Caco-2 (cell line): ENCODE data around the gene SV2B. TPM values are rescaled to one million over a fixed set of nuclear protein-coding genes. Genes with fewer than 3 reads are reported as not detected.

Source experiments
- BruUV-seq: library from RNA; stranded (reverse); fragments of 400-500 nt; replicated peaks from 2 replicates; lab custom pipeline; 2021; lab: Mats Ljungman, UMichigan
- CTCF ChIA-PET: fragments of 300-600 bp; sonication (Branson Sonifier 250); formaldehyde crosslinking; loops from one replicate; lab custom pipeline; 2022; ENCODE audit warnings: antibody characterized with exemption; lab: Charles Lee
- POLR2A ChIA-PET: fragments of 300-600 bp; sonication (Branson Sonifier 250); formaldehyde crosslinking; loops from one replicate; lab custom pipeline; 2022; ENCODE audit warnings: antibody characterized with exemption; lab: Charles Lee
- DNase-seq, 2 experiments: peaks; one replicate each; pipeline versions ENCODE4 v3.0.0 to v3.0.0-alpha.2; 2020 to 2022
- H3K27me3 ChIP-seq: replicated peaks from 2 replicates; pipeline ENCODE4 v1.6.0; 2011; ENCODE audit warnings: low read length; ENCODE audit not compliant: control insufficient read depth, insufficient read depth
- H3K36me3 ChIP-seq: 2 replicates; pipeline ENCODE4 v1.5.1; 2011; ENCODE audit warnings: low read length; ENCODE audit not compliant: control insufficient read depth, insufficient read depth
- H3K4me1 ChIP-seq: fragments of 250-450 bp; sonication (Bioruptor Pico); 2 replicates; pipeline ENCODE4 v1.5.1; 2020; ENCODE audit warnings: mild to moderate bottlenecking
- H3K4me3 ChIP-seq: 2 replicates; pipeline ENCODE4 v1.5.1; 2011; ENCODE audit warnings: low read depth, mild to moderate bottlenecking, control low read depth, low read length
- H3K9me3 ChIP-seq: fragments of 250-450 bp; sonication (Bioruptor Pico); 2 replicates; pipeline ENCODE4 v1.5.1; 2020; ENCODE audit warnings: mild to moderate bottlenecking, moderate library complexity
- H3K27ac Mint-ChIP-seq: one replicate; pipeline ENCODE4 v1.8.0; 2022; ENCODE audit warnings: mixed read lengths; ENCODE audit not compliant: unreplicated experiment
- H3K27me3 Mint-ChIP-seq: one replicate; pipeline ENCODE4 v1.8.0; 2022; ENCODE audit warnings: mixed read lengths; ENCODE audit not compliant: insufficient read depth, unreplicated experiment
- H3K36me3 Mint-ChIP-seq: one replicate; pipeline ENCODE4 v1.8.0; 2022; ENCODE audit warnings: mild to moderate bottlenecking, mixed read lengths; ENCODE audit not compliant: insufficient read depth, unreplicated experiment
- H3K4me1 Mint-ChIP-seq: one replicate; pipeline ENCODE4 v1.8.0; 2022; ENCODE audit warnings: low read depth, mixed read lengths; ENCODE audit not compliant: unreplicated experiment
- H3K4me3 Mint-ChIP-seq: one replicate; pipeline ENCODE4 v1.8.0; 2022; ENCODE audit warnings: mild to moderate bottlenecking, moderate library complexity, mixed read lengths; ENCODE audit not compliant: unreplicated experiment
- H3K9me3 Mint-ChIP-seq: one replicate; pipeline ENCODE4 v1.8.0; 2022; ENCODE audit warnings: mixed read lengths; ENCODE audit not compliant: unreplicated experiment
- CTCF ChIP-seq, 2 experiments: fragments of 200-600 bp in 1 of 2; IDR thresholded peaks; 1 replicate in 1 of 2; 2 replicates in 1 of 2; pipeline versions ENCODE4 v1.5.1 to v1.8.0; 2011 to 2022; ENCODE audit warnings: antibody characterized with exemption in 1 of 2, control low read depth in 1 of 2, inconsistent platforms in 1 of 2, low read depth in 1 of 2, low read length in 1 of 2, mild to moderate bottlenecking in 1 of 2, moderate library complexity in 1 of 2; ENCODE audit not compliant: insufficient read depth in 1 of 2, severe bottlenecking in 1 of 2, unreplicated experiment in 1 of 2
- intact Hi-C: fragments of 100-400 bp; cut with micrococcal nuclease; formaldehyde crosslinking; loops from one replicate; pipeline ENCODE4 v1.10.0; 2022; ENCODE audit not compliant: unreplicated experiment
- total RNA-seq: library from RNA; stranded (reverse); gene quantifications from 2 replicates; pipeline ENCODE4 v1.2.3, GENCODE V29; 2022

The SV2B gene
- total RNA-seq, 1 experiment from 2014 or later: not detected

- no peak for DNase-seq
- no TSS peak for BruUV-seq
- H3K27me3 ChIP-seq: no peaks in the 10 kb centered on the region
- peaks cover 10% of the 10 kb centered on the region for H3K9me3 Mint-ChIP-seq
- no peak overlapping the region for H3K4me3 Mint-ChIP-seq
- no peak overlapping the region for H3K27ac Mint-ChIP-seq
- ChIA-PET CTCF (no interaction called here), POLR2A (no interaction called here)
- no peaks in the 10 kb centered on the region for H3K4me1 Mint-ChIP-seq
- peaks cover 7% of the 10 kb centered on the region for H3K9me3 ChIP-seq
- intact Hi-C loops: no loop called here
- H3K36me3 Mint-ChIP-seq: no peaks in the 10 kb centered on the region
- H3K36me3 ChIP-seq: no peaks in the 10 kb centered on the region
- H3K4me3 ChIP-seq: no peak overlapping the region
- H3K27me3 Mint-ChIP-seq: peaks cover 5% of the 10 kb centered on the region
- H3K4me1 ChIP-seq: no peaks in the 10 kb centered on the region
- TF ChIP-seq CTCF (IDR thresholded peaks at IDR 0.05; ENCODE audit: insufficient read depth in 1 of 2, low read depth in 1 of 2, low read length in 1 of 2, severe bottlenecking in 1 of 2, unreplicated experiment in 1 of 2): no peak
Observed at GRCh38 chr15:91165850-91166249, 65.8 kb downstream of the SV2B start.

- Histone ChIP-seq H3K36me3 (no peaks in the 10 kb centered on the region), H3K4me3 (no peak overlapping the region), H3K27me3 (no peaks in the 10 kb centered on the region; the same call in 1 of the 2 replicates), H3K4me1 (no peaks in the 10 kb centered on the region), H3K9me3 (peaks cover 7% of the 10 kb centered on the region)
- Mint-ChIP-seq H3K36me3 (no peaks in the 10 kb centered on the region), H3K9me3 (peaks cover 10% of the 10 kb centered on the region), H3K27me3 (peaks cover 13% of the 10 kb centered on the region), H3K27ac (no peak overlapping the region), H3K4me3 (no peak overlapping the region), H3K4me1 (no peaks in the 10 kb centered on the region)
- POLR2A ChIA-PET: no interaction called here
- CTCF ChIA-PET: no interaction called here
- TF ChIP-seq CTCF (IDR thresholded peaks at IDR 0.05; ENCODE audit: insufficient read depth in 1 of 2, low read depth in 1 of 2, low read length in 1 of 2, severe bottlenecking in 1 of 2, unreplicated experiment in 1 of 2): no peak
- DNase-seq: no peak
- BruUV-seq: no TSS peak
- intact Hi-C loops: no loop called here
Observed at GRCh38 chr15:91168457-91168856, 68.4 kb downstream of the SV2B start.

GRCh38 chr15:91171334-91171733, 71.3 kb downstream of the SV2B start:
- Histone ChIP-seq H3K4me3 (no peak overlapping the region), H3K36me3 (no peaks in the 10 kb centered on the region), H3K4me1 (no peaks in the 10 kb centered on the region), H3K27me3 (no peaks in the 10 kb centered on the region; the same call in 1 of the 2 replicates), H3K9me3 (no peaks in the 10 kb centered on the region)
- Mint-ChIP-seq H3K9me3 (peaks cover 10% of the 10 kb centered on the region), H3K27ac (no peak overlapping the region), H3K4me3 (no peak overlapping the region), H3K36me3 (no peaks in the 10 kb centered on the region), H3K27me3 (peaks cover 13% of the 10 kb centered on the region), H3K4me1 (no peaks in the 10 kb centered on the region)
- DNase-seq: no peak
- no peak for TF ChIP-seq CTCF (IDR thresholded peaks at IDR 0.05; ENCODE audit: insufficient read depth in 1 of 2, low read depth in 1 of 2, low read length in 1 of 2, severe bottlenecking in 1 of 2, unreplicated experiment in 1 of 2)
- ChIA-PET CTCF (no interaction called here), POLR2A (no interaction called here)
- no TSS peak for BruUV-seq
- intact Hi-C loops: no loop called here
